Central memory CD4-positive, alpha-beta T cell (primary cell): ENCODE data around the gene CSDE1.
A peak's percentile ranks its signal among the peaks of the same experiment; 100 is the strongest.

ENCODE experiments used
- DNase-seq: peaks from one replicate; pipeline ENCODE4 v3.0.0; 2022

The CSDE1 gene

GRCh38 chr1:114746450-114747121 lies 11.2 kb downstream of the CSDE1 start:
- DNase-seq = no peak

DNA sequence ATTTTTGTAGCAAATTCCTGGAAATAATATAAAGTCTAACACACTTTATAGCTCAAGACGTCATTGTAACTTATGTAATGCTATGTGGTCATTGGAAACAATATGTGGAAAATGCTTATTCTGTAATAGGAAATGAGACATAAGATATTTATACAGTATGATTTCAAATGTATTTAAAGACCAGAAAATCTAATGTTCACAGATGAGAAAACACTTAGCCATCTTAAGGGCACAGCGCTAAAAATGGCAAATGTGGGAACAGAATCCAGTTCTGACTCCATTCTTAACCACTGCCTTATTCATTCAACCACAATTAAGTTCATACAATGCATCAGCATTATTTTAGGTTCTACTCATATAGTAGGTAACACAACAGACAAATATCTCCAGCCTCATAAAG lies 12.5 kb downstream of the CSDE1 start:
- no peak for DNase-seq

- DNase-seq = no peak
Measured at GRCh38 chr1:114741963-114742746, 15.6 kb downstream of the CSDE1 start.

- DNase-seq = no peak
Measured at GRCh38 chr1:114740331-114740730, 17.5 kb downstream of the CSDE1 start.

DNA sequence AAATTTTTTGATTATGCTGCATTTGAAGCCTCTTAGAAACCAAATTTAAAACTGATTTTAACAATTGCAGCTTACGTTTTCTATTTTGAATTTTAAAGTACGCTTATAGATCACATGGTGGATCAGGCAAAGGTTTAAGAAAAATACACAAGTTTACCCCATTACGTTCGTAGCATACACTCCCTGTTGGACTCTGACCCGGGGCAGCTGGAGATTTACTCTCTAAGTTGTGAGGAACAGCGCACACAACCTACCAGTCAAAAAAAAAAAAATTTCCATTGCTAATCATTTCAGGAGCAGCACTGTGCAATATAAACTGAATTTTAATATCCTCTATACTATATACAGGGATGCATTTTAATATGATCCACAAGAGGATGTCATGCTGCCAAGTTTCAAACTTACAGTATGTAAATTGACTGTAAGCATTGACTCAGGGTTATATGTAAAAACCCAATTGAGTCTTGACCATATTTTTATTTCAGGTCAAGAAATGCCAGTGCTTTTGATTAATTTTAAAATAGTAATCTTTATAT lies 20.4 kb downstream of the CSDE1 start:
- DNase-seq = no peak

- no peak for DNase-seq
Measured at GRCh38 chr1:114735479-114735878, 22.3 kb downstream of the CSDE1 start.

GRCh38 chr1:114729782-114730181 lies 28.0 kb downstream of the CSDE1 start:
- DNase-seq = no peak

DNA sequence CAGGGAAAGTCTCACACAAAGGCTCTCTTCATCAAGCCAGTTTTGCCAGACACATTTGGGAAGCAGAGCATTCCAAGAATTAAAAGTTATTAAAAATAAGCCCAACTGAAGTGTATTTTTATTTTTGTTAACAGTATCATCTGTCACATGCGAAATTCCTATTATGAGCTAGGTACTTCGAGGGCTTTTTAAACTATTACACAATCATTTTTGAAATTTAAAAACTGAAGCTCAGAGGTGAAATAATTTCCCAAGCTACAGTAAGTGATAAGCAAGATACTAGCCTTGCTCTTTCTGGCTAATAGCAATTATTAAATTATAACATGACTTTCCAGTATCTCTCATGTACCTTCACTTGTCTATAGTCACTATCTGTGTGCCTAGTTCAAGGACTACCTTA lies 29.2 kb downstream of the CSDE1 start:
- no peak for DNase-seq

DNA sequence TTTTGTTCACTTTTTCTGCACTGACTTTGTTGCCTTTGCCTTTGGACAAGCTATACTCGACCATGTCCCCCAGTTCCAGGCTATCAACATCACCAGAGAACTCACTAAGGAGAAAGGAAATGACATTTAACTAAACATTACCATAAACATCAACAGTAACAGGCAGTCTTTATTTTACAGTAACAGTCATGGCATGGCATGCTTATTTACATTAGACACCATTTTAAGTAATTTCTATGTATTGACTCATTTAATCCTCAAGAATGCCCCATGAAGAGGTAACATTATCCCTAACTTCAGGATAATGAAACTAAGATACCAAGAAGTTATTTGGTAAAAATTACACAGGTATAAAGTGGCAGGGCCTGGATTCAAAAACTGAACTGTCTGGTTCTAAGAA lies 32.6 kb downstream of the CSDE1 start:
- DNase-seq = no peak

- no peak for DNase-seq
Measured at GRCh38 chr1:114723915-114724314, 33.9 kb downstream of the CSDE1 start.

GRCh38 chr1:114723457-114723856 lies 34.3 kb downstream of the CSDE1 start:
- no peak for DNase-seq

DNA sequence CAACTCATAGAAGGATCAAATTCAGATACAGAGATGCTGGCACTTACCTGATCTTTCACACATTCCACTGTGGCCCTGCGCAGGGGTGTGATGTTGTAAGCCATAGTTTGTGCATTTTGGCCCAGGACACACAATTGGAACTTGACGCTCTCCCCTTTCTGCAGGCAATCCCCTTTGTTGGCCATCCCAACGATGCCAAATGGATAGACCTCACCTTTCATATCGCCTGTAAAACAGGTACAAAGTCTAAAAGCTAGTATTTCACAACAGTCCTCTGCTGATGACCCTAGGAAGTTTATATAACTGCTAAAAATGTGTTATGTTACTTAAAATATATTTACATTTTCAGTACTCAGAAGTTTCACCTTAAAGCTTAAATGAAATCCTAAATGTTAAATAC lies 37.3 kb downstream of the CSDE1 start:
- no peak for DNase-seq

DNA sequence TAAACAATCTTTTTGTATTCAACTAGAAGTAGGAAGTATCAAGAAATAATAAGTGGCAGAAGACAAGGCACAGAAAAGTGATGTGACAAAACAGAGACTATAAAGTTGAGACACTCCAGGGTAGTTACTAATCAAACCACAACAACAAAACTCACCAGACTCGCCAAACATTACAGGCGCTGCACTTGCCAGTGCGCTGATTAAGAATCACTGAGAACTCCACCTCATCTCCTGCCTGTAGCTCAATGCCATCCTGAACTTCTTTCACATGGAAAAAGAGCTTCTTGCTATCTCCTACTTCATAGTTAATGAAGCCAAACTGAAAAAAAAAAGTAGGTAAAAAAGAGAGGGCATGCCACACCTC lies 38.4 kb downstream of the CSDE1 start:
- DNase-seq = no peak

- DNase-seq = no peak
Measured at GRCh38 chr1:114718661-114719423, 38.9 kb downstream of the CSDE1 start.

GRCh38 chr1:114716304-114717170 lies 41.2 kb downstream of the CSDE1 start, which contains the start of gene NRAS:
Gene NRAS, minus strand, starts transcription at chr1:114716771. Its CDS starts 611 bp downstream, at chr1:114716160.
- DNase-seq = peak; percentile 93

DNA sequence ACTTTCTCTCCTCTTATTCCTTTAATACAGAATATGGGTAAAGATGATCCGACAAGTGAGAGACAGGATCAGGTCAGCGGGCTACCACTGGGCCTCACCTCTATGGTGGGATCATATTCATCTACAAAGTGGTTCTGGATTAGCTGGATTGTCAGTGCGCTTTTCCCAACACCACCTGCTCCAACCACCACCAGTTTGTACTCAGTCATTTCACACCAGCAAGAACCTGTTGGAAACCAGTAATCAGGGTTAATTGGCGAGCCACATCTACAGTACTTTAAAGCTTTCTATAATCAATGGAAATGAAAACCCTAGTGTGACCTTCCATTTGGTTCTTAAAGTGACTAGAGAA lies 41.9 kb downstream of the CSDE1 start:
- no peak for DNase-seq

DNA sequence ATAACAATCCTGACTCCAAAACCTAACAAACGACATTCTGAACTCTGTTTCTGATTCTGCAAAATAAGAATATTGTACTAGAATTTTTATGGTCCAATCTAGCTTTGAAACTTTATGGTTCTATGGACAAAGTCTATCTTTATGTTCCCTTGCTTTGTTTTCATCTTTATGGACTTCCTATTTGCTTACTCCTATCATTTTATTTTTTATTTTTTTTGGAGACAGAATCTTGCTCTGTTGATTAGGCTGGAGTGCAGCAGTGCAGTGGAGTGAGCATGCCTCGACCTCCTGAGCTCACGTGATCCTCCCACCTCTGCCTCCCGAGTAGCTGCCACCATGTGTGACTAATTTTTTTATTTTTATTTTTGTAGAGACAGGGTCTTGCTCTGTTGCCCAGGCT lies 44.8 kb downstream of the CSDE1 start:
- DNase-seq = no peak

DNA sequence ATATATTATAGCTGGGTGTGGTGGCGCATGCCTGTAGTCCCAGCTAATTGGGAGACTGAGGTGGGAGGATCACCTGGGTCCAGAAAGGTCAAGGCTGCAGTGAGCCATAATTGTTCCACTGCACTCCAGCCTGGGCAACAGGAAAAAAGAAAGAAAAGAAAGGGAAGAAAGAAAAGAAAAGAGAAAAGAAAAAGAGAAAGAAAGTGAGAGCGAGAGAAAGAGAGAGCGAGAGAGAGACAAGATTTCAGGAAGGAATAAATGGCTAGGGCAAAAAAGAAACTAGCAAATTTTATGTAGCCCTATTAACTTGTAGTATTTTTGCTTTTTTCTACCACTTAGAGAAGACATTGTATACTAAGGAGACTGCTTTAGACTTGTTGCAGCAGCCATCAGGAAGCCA lies 47.4 kb downstream of the CSDE1 start:
- no peak for DNase-seq

DNA sequence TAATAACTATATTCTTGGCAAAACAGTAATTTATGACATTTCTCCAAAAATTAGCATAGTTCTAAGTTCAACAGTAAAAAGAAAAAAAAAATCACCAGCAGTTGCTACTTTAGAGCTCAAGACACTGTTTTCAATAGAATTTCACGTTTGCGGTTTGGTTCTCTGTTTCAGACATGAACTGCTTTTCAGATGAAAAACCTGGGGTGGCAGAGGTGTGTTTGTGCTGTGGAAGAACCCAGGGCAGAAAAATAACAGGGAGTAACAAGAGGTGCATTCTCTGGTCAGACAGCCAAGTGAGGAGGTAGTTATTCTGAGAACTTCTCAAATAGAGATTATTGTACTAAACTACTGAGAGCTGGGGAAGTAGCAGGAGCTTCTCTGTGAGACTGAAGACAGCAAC lies 50.2 kb downstream of the CSDE1 start:
- no peak for DNase-seq

DNA sequence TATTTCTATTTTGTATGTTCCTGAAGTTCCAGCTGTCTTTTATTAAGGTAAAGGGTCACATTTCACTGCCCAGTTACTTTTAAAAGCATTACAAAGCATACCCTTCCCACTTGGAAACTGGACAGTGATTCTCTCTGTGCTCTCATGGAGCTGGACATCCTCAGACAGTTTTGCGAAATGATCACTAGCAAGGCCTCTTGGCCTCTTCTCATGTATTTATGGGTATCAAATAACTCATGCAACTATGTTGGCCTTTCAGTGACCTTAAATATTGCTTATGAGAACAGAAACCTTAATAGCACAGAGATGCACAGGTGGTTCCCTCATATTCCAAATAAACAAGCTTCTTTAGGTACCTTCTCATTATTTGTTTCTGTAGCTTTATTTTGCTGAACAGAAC lies 54.5 kb downstream of the CSDE1 start:
- no peak for DNase-seq

DNA sequence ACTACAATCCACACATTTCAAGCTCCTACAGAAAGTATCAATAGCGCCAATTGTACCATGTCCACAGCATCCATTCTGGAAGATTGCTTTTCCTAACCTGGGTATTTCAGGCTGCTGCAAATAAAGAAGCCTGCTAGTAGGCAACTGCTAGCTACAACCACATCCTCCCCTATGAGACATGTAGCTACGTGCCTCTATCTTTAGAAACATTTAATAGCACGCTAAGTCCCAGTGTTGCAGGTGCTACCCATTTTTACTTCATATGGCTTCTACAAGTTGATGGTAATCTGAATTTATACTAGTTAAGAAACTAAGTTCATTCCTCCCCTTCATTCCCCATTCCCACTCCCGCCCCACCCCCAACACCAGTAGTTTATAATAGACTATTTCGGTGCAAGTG lies 55.0 kb downstream of the CSDE1 start:
- DNase-seq = no peak

- DNase-seq = no peak
Measured at GRCh38 chr1:114701931-114702330, 55.9 kb downstream of the CSDE1 start.
